Activated naive CD8-positive, alpha-beta T cell treated with anti-CD3 and anti-CD28 coated beads, Interleukin-2, amount 10 ng/mL, durations not matched to agents 7 days and 5 days (primary cell): ENCODE measurements around the gene LRRC75A. TPM values are rescaled to one million over a fixed set of nuclear protein-coding genes. Genes with fewer than 3 reads are reported as not detected.
A peak's percentile ranks its signal among the peaks of the same experiment; 100 is the strongest.
"Not testable (repeated sequence)": the region's sequence is repeated elsewhere in the genome, so short reads cannot be mapped to it uniquely, and the experiment has no call there.

ENCODE experiments used
- ATAC-seq: fragments of 150-1000 bp; cut with Tn5 transposase; one replicate; pipeline ENCODE4 v1.10.0; 2021; ENCODE audit warnings: low read depth, moderate library complexity
- POLR2A ChIA-PET: fragments of 350-600 bp; sonication (Branson Sonifier 250); formaldehyde crosslinking; loops from one replicate; lab custom pipeline; 2021; ENCODE audit warnings: antibody characterized with exemption; lab: Charles Lee
- DNase-seq: peaks from one replicate; pipeline ENCODE4 v3.0.0; 2021
- H3K27ac Mint-ChIP-seq: one replicate; pipeline ENCODE4 v1.8.0; 2022; ENCODE audit warnings: mild to moderate bottlenecking, mixed read lengths
- H3K27me3 Mint-ChIP-seq: one replicate; pipeline ENCODE4 v1.8.0; 2022; ENCODE audit warnings: mild to moderate bottlenecking, moderate library complexity, mixed read lengths
- H3K36me3 Mint-ChIP-seq: one replicate; pipeline ENCODE4 v1.8.0; 2021; ENCODE audit warnings: mild to moderate bottlenecking, mixed read lengths
- H3K4me1 Mint-ChIP-seq: one replicate; pipeline ENCODE4 v1.8.0; 2021; ENCODE audit warnings: mixed read lengths
- H3K4me3 Mint-ChIP-seq: one replicate; pipeline ENCODE4 v1.8.0; 2022; ENCODE audit warnings: mild to moderate bottlenecking, moderate library complexity, mixed read lengths
- H3K9me3 Mint-ChIP-seq: one replicate; pipeline ENCODE4 v1.8.0; 2021; ENCODE audit warnings: mixed read lengths
- total RNA-seq, 2 experiments: library from RNA; stranded (reverse); gene quantifications; one replicate each; pipeline ENCODE4 v1.2.3, GENCODE V29; 2021

The LRRC75A gene, protein sequence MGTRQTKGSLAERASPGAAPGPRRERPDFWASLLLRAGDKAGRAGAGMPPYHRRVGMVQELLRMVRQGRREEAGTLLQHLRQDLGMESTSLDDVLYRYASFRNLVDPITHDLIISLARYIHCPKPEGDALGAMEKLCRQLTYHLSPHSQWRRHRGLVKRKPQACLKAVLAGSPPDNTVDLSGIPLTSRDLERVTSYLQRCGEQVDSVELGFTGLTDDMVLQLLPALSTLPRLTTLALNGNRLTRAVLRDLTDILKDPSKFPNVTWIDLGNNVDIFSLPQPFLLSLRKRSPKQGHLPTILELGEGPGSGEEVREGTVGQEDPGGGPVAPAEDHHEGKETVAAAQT
- total RNA-seq, result 1 to 10 TPM; 5.5 to 6.2 TPM

DNA sequence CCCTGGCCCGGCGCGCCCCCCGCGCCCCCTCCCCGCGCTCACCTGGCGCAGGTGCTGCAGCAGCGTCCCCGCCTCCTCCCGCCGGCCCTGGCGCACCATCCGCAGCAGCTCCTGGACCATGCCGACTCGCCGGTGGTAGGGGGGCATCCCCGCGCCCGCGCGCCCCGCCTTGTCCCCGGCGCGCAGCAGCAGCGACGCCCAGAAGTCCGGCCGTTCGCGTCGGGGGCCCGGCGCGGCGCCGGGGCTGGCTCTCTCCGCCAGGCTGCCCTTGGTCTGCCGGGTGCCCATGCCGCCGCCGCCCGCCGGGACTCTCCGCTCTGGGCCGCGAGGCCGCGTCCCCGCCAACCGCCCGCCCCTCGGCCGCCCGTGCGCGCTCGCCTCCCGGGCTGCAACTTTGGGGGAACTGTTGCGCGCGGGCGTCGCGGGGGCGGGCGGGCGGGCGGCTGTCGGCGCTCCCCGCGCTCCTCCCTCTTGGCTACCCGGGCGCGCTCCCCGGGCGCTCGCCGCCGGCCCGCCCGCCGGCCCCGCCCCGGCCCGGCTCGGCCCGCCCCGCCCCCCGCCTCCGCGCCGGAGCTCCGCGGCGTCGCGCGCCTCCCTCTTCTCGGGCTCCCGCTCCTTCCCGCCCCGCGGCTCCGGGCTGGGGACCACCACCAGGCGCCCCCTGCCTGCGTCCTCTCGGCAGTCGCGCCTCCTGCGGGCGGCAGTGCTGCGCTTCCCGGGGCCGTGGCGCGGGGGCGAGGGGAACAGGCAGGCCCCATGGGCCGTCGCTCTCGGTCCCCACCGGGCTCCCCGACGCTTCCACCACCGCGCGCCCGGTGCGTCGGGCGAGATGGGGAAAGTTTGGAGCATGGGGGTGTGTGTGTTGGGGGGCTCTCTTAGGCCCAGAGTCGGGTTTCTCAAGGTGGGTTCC is at the start of gene LRRC75A:
LRRC75A (minus strand) TSS at position 491 of the 910 bp plus-strand sequence; CDS start at position 288, 203 bp downstream.
- DNase-seq, result peak; percentile 77
- Mint-ChIP-seq H3K27ac (no peak within 1 kb of the TSS), H3K27me3 (peaks cover 25% of the 10 kb centered on the region), H3K4me1 (peaks cover 7% of the 10 kb centered on the region), H3K9me3 (no peaks in the 10 kb centered on the region), H3K4me3 (peak within 1 kb of the TSS; percentile 70), H3K36me3 (no peaks in the 10 kb centered on the region)
- peak; percentile 85 for ATAC-seq
- POLR2A ChIA-PET, result interaction anchor here (1.0 to 1.5 kb wide), 2 partner anchors 44 to 111 kb away, joined by 3 to 4 read pairs; partner anchors contain the start of gene UBB

DNA sequence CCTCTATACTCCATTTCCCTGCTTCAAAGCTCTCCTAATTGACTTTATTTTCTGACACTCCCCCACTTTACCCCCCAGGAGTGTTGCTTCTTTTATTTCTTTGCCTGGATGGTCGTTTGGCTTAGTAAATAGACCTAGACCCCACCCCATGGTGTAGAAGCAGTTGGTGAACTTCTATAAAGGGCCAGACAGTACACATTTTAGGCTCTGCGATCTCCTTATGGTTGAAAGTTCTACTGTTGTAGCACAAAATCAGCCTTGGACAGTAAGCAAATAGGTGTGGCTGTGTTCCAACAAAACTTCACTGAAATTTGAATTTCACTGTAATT is 45.1 kb upstream of the LRRC75A start:
- peak overlapping the region; percentile 13 for H3K27ac Mint-ChIP-seq
- ATAC-seq (no peak), DNase-seq (no peak)
- H3K9me3 Mint-ChIP-seq, result no peaks in the 10 kb centered on the region
- H3K4me3 Mint-ChIP-seq, result peak overlapping the region; percentile 98
- no peaks in the 10 kb centered on the region for H3K27me3 Mint-ChIP-seq
- POLR2A ChIA-PET, result interaction anchor here (1.8 to 2.4 kb wide), 3 partner anchors 32 to 98 kb away, joined by 11 to 14 read pairs (median 11); partner anchors contain the start of gene ZNF287
- no peaks in the 10 kb centered on the region for H3K36me3 Mint-ChIP-seq
- H3K4me1 Mint-ChIP-seq, result peaks cover 11% of the 10 kb centered on the region

DNA sequence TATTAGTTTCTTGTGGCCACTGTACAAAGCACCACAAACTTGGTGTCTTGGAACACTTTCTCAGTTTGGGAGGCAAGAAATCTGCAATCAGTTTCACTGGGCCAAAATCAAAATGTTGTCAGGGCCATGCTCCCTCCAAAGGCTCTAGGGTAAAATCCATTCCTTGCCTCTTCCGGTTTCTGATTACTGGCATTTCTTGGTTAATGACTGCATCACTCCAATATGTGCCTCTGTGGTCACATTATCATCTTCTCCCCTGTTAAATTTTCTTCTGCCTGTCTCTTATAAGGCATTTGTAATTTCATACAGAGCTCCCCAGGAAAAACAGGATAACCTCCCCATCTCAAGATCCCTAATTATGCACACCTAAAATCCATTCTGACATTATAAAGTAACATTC is 42.2 kb upstream of the LRRC75A start:
- DNase-seq (no peak), ATAC-seq (no peak)
- Mint-ChIP-seq H3K4me3 (no peak overlapping the region), H3K36me3 (no peaks in the 10 kb centered on the region), H3K27me3 (peaks cover 16% of the 10 kb centered on the region), H3K4me1 (peaks cover 11% of the 10 kb centered on the region), H3K27ac (no peak overlapping the region), H3K9me3 (no peaks in the 10 kb centered on the region)
- POLR2A ChIA-PET, result no interaction called here

DNA sequence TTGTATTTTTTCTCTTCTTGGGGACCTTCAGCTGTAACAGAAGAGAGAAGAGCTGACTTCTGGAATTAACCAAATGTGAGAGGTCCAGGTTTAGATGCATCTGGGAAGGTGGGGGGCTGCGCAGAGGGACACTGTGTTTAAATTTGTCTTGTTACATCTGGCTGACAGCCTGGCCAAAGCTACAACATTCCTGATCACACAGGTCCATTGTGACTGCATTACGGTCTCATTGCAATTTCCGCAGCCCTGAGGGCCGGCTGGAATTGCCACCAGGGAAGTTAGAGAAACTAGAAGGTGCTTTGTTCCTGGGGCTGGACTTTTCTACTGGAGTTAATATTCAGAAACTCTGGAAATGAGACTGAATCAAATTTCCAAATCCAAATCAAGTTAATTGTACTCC is 37.9 kb upstream of the LRRC75A start:
- Mint-ChIP-seq H3K27me3 (peaks cover 30% of the 10 kb centered on the region), H3K27ac (no peak overlapping the region), H3K36me3 (no peaks in the 10 kb centered on the region), H3K4me1 (peaks cover 7% of the 10 kb centered on the region), H3K9me3 (no peaks in the 10 kb centered on the region), H3K4me3 (no peak overlapping the region)
- DNase-seq, result no peak
- no peak for ATAC-seq
- POLR2A ChIA-PET, result no interaction called here

DNA sequence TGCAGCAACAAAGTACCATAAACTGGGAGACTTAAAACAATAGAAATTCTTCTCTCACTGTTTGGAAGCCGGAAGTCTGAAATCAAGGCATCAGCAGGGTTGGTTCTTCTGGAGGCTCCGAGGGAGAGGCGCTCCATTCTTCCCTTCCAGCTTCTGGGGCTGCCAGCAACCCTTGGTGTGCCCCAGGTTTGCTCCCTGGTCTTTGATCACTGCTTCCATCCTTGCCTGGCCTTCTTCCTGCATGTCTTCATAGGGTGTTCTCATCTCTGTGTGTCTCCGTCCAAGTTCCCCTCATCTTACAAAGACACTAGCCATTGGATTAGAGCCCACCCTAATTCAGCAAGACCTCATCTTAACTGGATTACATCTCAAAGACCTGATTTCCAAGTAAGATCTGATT is 35.3 kb upstream of the LRRC75A start:
- Mint-ChIP-seq H3K4me1 (peaks cover 6% of the 10 kb centered on the region), H3K9me3 (no peaks in the 10 kb centered on the region), H3K27me3 (peaks cover 30% of the 10 kb centered on the region), H3K4me3 (no peak overlapping the region), H3K27ac (no peak overlapping the region), H3K36me3 (no peaks in the 10 kb centered on the region)
- no peak for ATAC-seq
- POLR2A ChIA-PET, result no interaction called here
- DNase-seq, result no peak

DNA sequence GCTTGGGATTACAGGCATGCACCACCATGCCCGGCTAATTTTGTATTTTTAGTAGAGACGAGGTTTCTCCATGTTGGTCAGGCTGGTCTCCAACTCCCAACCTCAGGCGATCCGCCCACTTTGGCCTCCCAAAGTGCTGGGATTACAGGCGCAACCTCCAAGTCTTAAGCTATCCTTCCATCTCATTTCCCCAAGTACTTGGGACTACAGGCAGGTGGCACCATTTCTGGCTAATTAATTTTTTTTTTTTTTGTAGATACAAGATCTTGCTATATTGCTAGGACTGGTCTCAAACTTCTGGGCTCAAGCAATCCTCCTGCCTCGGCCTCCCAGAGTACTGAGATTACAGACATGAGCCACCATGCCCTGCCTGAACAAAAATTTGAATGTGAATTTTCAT is 33.6 kb upstream of the LRRC75A start:
- not testable (repeated sequence) for DNase-seq, H3K27ac Mint-ChIP-seq, H3K36me3 Mint-ChIP-seq, ATAC-seq, H3K9me3 Mint-ChIP-seq, H3K4me3 Mint-ChIP-seq
- POLR2A ChIA-PET, result interaction anchor here (1.0 kb wide), 1 partner anchor 10 kb away, joined by 4 read pairs; no protein-coding TSS in a partner anchor
- Mint-ChIP-seq H3K4me1 (peaks cover 11% of the 10 kb centered on the region), H3K27me3 (peaks cover 27% of the 10 kb centered on the region)

DNA sequence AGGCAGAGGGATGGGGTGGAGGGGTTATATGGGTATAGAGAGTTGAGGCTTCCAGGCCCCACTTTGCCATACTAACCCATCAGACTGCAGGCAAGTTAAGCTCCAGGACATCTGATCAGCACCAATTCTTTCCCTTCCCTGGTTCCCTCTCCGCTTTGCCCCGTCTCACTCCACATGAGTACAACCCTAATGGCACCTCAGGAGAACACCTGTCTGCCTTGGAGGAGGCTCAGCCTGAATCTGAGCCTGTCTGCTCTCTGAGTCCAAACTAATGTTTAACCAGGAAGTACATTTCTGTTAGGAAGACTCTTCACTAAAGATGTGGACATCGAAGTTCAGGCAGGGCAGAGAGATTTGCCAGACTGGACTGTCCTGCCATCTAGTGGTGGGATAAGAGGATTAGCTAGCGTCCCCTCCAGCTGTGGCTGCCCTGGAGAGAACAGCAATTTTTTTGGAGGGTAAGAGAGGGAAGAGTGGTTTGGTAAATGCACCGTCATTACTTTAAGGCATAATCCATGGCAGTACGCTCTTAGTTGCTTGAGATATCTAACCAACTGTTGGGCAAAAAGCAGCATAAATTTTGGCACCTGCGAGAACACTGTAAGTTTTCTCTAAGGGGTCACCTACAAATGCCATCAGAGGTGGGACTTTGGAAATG is 29.2 kb upstream of the LRRC75A start:
- peak overlapping the region; percentile 77 for H3K27ac Mint-ChIP-seq
- H3K9me3 Mint-ChIP-seq, result no peaks in the 10 kb centered on the region
- no peak overlapping the region for H3K4me3 Mint-ChIP-seq
- POLR2A ChIA-PET, result interaction anchor here (1.0 kb wide), 1 partner anchor 158 kb away, joined by 3 read pairs; no protein-coding TSS in a partner anchor
- peak; percentile 97 for ATAC-seq
- H3K27me3 Mint-ChIP-seq, result peaks cover 22% of the 10 kb centered on the region
- no peaks in the 10 kb centered on the region for H3K36me3 Mint-ChIP-seq
- DNase-seq, result peak; percentile 43
- peaks cover 5% of the 10 kb centered on the region for H3K4me1 Mint-ChIP-seq

DNA sequence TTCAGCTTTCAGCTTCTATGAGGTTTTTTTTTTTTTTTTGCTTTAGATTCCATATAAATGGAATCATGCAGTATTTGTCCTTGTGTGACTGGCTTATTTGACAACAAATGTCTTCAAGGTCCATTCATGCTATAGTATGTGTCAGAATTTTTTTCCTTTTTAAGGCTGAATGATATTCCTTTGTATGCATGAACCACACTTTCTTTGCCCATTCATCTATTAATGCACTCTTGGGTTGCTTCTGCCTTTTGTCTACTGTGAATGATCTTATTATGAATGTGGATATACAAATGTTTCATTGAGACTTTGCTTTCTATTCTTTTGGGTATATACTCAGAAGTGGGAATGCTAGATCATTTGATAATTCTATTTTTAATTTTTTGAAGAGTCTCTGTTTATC is 27.0 kb upstream of the LRRC75A start:
- POLR2A ChIA-PET, result no interaction called here
- no peak overlapping the region for H3K4me3 Mint-ChIP-seq
- H3K27ac Mint-ChIP-seq, result no peak overlapping the region
- no peak for ATAC-seq
- peaks cover 28% of the 10 kb centered on the region for H3K27me3 Mint-ChIP-seq
- no peaks in the 10 kb centered on the region for H3K36me3 Mint-ChIP-seq
- no peaks in the 10 kb centered on the region for H3K9me3 Mint-ChIP-seq
- DNase-seq, result no peak
- peaks cover 5% of the 10 kb centered on the region for H3K4me1 Mint-ChIP-seq

DNA sequence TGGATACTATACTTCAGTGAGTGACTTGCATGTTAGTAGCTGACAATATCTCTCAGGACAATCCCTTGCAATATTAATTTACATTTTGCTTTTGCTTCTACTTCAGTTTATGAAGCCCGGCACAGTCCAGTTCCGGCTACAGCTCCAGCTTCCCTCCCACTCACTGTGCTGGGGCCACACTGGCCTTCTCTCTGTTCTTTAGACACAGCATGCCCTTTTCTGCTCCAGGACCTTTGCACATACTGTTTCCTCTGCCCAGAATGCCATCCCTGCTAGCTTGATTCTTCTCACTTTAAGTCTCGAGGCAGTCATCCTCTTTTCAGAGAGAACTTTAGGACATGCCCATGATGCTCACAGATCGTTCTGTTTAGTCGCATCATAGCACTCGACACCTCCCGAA is 25.5 kb upstream of the LRRC75A start:
- H3K9me3 Mint-ChIP-seq, result no peaks in the 10 kb centered on the region
- no peak overlapping the region for H3K4me3 Mint-ChIP-seq
- peaks cover 5% of the 10 kb centered on the region for H3K4me1 Mint-ChIP-seq
- no peak for ATAC-seq
- no peak overlapping the region for H3K27ac Mint-ChIP-seq
- H3K36me3 Mint-ChIP-seq, result no peaks in the 10 kb centered on the region
- H3K27me3 Mint-ChIP-seq, result peaks cover 31% of the 10 kb centered on the region
- no peak for DNase-seq
- POLR2A ChIA-PET, result no interaction called here

DNA sequence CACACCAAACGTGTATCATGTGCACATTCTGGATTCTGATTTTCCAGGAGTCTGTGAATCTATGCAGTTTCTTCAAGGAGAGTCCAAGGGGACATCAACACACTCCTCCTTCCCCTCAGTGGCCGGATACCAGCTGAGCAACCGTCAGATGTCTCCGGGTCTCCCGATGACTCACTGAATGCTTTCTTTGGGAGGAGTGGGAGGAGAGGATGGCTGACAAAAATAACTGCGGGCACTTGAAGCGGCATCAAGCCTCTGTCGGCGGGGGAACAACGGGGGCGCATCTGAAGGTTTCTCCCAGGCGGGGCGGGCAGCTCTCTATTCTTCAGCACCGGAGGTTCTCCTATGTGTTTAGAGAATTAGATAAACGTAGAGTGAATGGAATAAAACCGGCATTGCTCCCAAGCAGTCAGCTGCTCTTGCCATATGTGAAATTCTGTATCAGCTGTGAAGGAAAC is 24.6 kb upstream of the LRRC75A start:
- DNase-seq, result no peak
- peaks cover 31% of the 10 kb centered on the region for H3K27me3 Mint-ChIP-seq
- no peak overlapping the region for H3K27ac Mint-ChIP-seq
- no peaks in the 10 kb centered on the region for H3K36me3 Mint-ChIP-seq
- POLR2A ChIA-PET, result no interaction called here
- H3K4me3 Mint-ChIP-seq, result no peak overlapping the region
- peaks cover 13% of the 10 kb centered on the region for H3K4me1 Mint-ChIP-seq
- no peak for ATAC-seq
- H3K9me3 Mint-ChIP-seq, result no peaks in the 10 kb centered on the region

DNA sequence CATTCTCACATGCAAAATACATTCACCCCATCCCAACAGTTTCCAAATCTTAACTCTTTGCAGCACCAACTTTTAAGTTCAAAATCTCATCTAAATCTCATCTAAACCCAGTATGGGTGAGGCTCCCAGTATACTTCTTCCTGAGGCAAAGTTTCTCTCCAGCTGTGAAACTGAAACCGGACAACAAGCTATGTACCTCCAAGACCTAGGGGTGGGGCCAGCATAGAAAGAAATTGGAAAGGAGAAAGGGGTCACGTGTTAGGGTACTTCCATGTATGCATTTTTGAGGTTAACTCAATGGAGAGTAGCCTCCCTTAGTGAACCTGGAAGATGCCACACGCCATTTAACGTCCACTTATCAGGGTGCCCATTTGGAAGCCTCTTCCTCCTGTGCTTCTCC is 23.9 kb upstream of the LRRC75A start:
- POLR2A ChIA-PET, result no interaction called here
- peaks cover 11% of the 10 kb centered on the region for H3K4me1 Mint-ChIP-seq
- ATAC-seq, result no peak
- no peak overlapping the region for H3K4me3 Mint-ChIP-seq
- DNase-seq, result no peak
- no peaks in the 10 kb centered on the region for H3K9me3 Mint-ChIP-seq
- no peak overlapping the region for H3K27ac Mint-ChIP-seq
- H3K27me3 Mint-ChIP-seq, result peaks cover 29% of the 10 kb centered on the region
- H3K36me3 Mint-ChIP-seq, result no peaks in the 10 kb centered on the region

DNA sequence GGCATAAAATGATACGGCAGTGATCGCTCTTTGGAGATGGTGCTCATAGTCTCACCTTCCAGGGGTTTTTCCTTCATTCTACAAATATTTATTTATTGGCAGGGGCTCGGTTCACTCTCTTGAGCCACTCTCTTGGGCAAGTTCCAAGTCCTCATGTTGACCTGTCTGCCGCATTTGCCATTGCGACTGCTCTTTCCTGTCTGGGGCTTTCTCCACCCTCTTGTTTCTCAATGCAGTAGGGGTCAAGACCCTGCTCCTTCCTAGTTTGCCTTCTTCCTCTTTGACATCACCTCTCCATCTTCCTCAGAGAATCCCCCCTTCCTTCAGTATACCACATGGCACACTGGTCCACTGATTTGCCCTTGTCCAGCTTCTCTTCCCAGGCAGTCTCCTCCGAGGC is 21.9 kb upstream of the LRRC75A start:
- no peak overlapping the region for H3K27ac Mint-ChIP-seq
- H3K4me1 Mint-ChIP-seq, result peaks cover 11% of the 10 kb centered on the region
- H3K4me3 Mint-ChIP-seq, result no peak overlapping the region
- H3K27me3 Mint-ChIP-seq, result peaks cover 22% of the 10 kb centered on the region
- H3K9me3 Mint-ChIP-seq, result no peaks in the 10 kb centered on the region
- H3K36me3 Mint-ChIP-seq, result no peaks in the 10 kb centered on the region
- no peak for ATAC-seq
- POLR2A ChIA-PET, result no interaction called here
- DNase-seq, result no peak

DNA sequence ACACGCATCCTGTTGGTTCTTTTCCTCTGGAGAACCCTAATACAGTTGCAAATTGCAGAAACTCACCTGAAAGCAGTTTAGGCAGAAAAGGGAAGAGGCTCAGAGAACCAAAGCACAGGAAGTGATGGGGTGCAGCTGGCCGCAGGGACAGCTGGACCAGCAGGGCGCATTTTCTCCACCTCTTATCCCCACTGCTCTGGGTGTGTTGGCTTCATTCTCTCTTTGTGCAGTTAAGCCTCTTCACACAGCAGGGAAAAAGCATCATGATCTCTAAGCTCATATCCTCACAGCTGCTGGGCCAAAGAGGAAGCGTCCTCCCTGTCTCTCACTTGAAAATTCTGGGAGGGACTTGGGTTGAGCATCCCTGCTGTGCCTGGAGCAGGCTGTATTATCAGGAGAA is 20.0 kb upstream of the LRRC75A start:
- peaks cover 11% of the 10 kb centered on the region for H3K4me1 Mint-ChIP-seq
- no peak overlapping the region for H3K4me3 Mint-ChIP-seq
- ATAC-seq (peak; percentile 26), DNase-seq (no peak)
- H3K27ac Mint-ChIP-seq, result peak overlapping the region; percentile 13
- H3K36me3 Mint-ChIP-seq, result no peaks in the 10 kb centered on the region
- POLR2A ChIA-PET, result interaction anchor here (0.7 kb wide), 1 partner anchor 90 kb away, joined by 4 read pairs; no protein-coding TSS in a partner anchor
- peaks cover 17% of the 10 kb centered on the region for H3K27me3 Mint-ChIP-seq
- no peaks in the 10 kb centered on the region for H3K9me3 Mint-ChIP-seq
